ENCODE data around the gene C7orf33. TPM values are rescaled to one million over a fixed set of nuclear protein-coding genes. Genes with fewer than 3 reads are reported as not detected.

C7orf33 gene
- total and polyA plus RNA-seq, 9 of the 15 experiments (the other 6 are each of a cell fraction or from before 2014, with no cell fraction given): 0.04 TPM; not detected in 8

DNA sequence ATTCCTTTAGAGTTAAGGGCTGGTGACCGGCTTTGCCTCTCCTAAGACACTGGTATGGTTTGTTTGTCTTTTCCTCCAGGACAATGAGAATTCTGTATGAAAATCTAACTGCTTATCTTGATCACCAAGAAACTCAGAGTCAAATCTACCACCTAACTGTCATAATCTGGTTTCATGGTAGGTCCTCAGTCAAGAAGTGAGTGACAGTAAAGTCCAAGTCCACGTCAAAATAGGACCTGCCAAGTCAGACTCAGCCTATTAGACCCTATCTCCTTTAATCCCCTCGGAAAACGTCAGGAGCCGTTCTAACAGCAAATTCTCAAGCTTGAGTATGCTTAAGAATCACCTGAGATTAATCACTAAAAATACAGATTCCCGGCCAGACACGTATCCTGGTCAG is 37.4 kb downstream of the C7orf33 start:
- Histone ChIP-seq H3K4me1 (replicated peaks in 1 of 2; ENCODE audit: control insufficient read depth in 2 of 2, insufficient read depth in 2 of 2, low read length in 2 of 2) (no peaks in the 10 kb centered on the region), H3K27ac (ENCODE audit: extremely low read depth, low read depth, low read length) (no peak overlapping the region), H3K9me1 (ENCODE audit: control insufficient read depth, insufficient read depth, low read length) (no peaks in the 10 kb centered on the region), H4K20me1 (replicated peaks; ENCODE audit: control insufficient read depth, insufficient read depth, low read length) (no peaks in the 10 kb centered on the region), H3K27me3 (ENCODE audit: control insufficient read depth in 2 of 2, insufficient read depth in 2 of 2, low read length in 2 of 2) (peaks cover 21 to 32% of the 10 kb centered on the region in 2 experiments), H3K79me2 (ENCODE audit: control insufficient read depth, insufficient read depth, low read length) (no peaks in the 10 kb centered on the region), H3K9me3 (replicated peaks; ENCODE audit: control insufficient read depth, insufficient read depth, low read depth, low read length) (no peaks in the 10 kb centered on the region), H3K4me2 (ENCODE audit: insufficient read depth, low read length) (no peak overlapping the region), H2AFZ (ENCODE audit: low read depth, low read length) (no peak overlapping the region), H3K4me3 (no peak overlapping the region), H3K9ac (ENCODE audit: insufficient read depth in 1 of 2, low read depth in 2 of 2, low read length in 2 of 2) (no peak overlapping the region), H3K36me3 (ENCODE audit: control insufficient read depth, insufficient read depth, low read length) (no peaks in the 10 kb centered on the region)
- in situ Hi-C loops (cut with MboI): no loop called here
- BruUV-seq (replicated peaks): no TSS peak
- DNase-seq (ENCODE audit: extremely low read depth in 1 of 4, low spot score in 3 of 4) (no peak), FAIRE-seq (no peak), ATAC-seq (no peak)
- 4% methylated on average over 7 of the region's 7 CpGs for WGBS (ENCODE audit: insufficient coverage, low coverage, missing lambda C conversion rate)
- CTCF ChIA-PET (ENCODE audit: low intra/inter-chr PET ratio): interaction anchor here (0.6 kb wide), 1 partner anchor 217 kb away, joined by 3 read pairs; no protein-coding TSS in a partner anchor
- intact Hi-C loops (cut with micrococcal nuclease): no loop called here
- POLR2A ChIA-PET: interaction anchor here (0.6 kb wide), 2 partner anchors 9 to 174 kb away, joined by 3 read pairs; no protein-coding TSS in a partner anchor
- TF ChIP-seq MCM7 (IDR thresholded peaks at IDR 0.05): no peak
- TF ChIP-seq U2AF2 (optimal IDR thresholded peaks at IDR 0.05; ENCODE audit: low read depth, low read length): no peak
- TF ChIP-seq MIER1 (IDR thresholded peaks at IDR 0.05; ENCODE audit: low read depth): no peak
- TF ChIP-seq ZFX (CRISPR knock-in tag; IDR thresholded peaks at IDR 0.05): no peak
- no peak for TF ChIP-seq PTBP1 (IDR thresholded peaks at IDR 0.05; ENCODE audit: low read depth, low read length)
- TF ChIP-seq ZNF79 (CRISPR knock-in tag; IDR thresholded peaks at IDR 0.05; ENCODE audit: low read depth): no peak
- no peak for TF ChIP-seq CREB1 (IDR thresholded peaks at IDR 0.05)
- TF ChIP-seq CREB1 (CRISPR knock-in tag; IDR thresholded peaks at IDR 0.05): no peak
- no peak for TF ChIP-seq HMG20B (CRISPR knock-in tag; IDR thresholded peaks at IDR 0.05)
- TF ChIP-seq CREM (IDR thresholded peaks at IDR 0.05; ENCODE audit: low read depth): no peak
- TF ChIP-seq HDAC1 (IDR thresholded peaks at IDR 0.05): no peak
- TF ChIP-seq SIRT6 (IDR thresholded peaks at IDR 0.05; ENCODE audit: low read depth, low read length): no peak
- no peak for TF ChIP-seq MGA (IDR thresholded peaks at IDR 0.05)
